Lung (tissue), 13 donors: ENCODE results near the gene KANTR. TPM values are rescaled to one million over a fixed set of nuclear protein-coding genes. Genes with fewer than 3 reads are reported as not detected.

ENCODE experiments used
- ATAC-seq: fragments of 200-7000 bp; cut with Tn5 transposase; one replicate; pipeline ENCODE4 v1.9.1; 2020; ENCODE audit warnings: moderate number of reproducible peaks; ENCODE audit not compliant: insufficient read depth, low FRiP score
- DNase-seq, 3 donors: peaks; one replicate each; pipeline ENCODE4 v3.0.0-alpha.2; 2013 to 2017
- H3K27ac ChIP-seq, 2 donors: one replicate each; pipeline ENCODE4 v1.5.1; 2013; ENCODE audit warnings: mild to moderate bottlenecking in 2 of 2, moderate library complexity in 2 of 2, control low read depth in 1 of 2, inconsistent platforms in 1 of 2, low read depth in 1 of 2, low read length in 1 of 2
- H3K27me3 ChIP-seq, 3 donors: one replicate each; pipeline ENCODE4 v1.5.1; 2013; ENCODE audit warnings: low read length in 2 of 3; ENCODE audit not compliant: control insufficient read depth in 3 of 3, insufficient read depth in 3 of 3
- H3K36me3 ChIP-seq, 4 donors: one replicate each; pipeline ENCODE4 v1.5.1; 2013; ENCODE audit warnings: low read length in 4 of 4, mild to moderate bottlenecking in 1 of 4, moderate library complexity in 1 of 4; ENCODE audit not compliant: control insufficient read depth in 4 of 4, insufficient read depth in 4 of 4
- H3K4me1 ChIP-seq, 5 donors: one replicate each; pipeline ENCODE4 v1.5.1; 2013; ENCODE audit warnings: low read length in 5 of 5, mild to moderate bottlenecking in 2 of 5, moderate library complexity in 1 of 5; ENCODE audit not compliant: control insufficient read depth in 5 of 5, insufficient read depth in 5 of 5
- H3K4me3 ChIP-seq: one replicate; pipeline ENCODE4 v1.5.1; 2013; ENCODE audit warnings: mild to moderate bottlenecking, control low read depth, moderate library complexity
- H3K9ac ChIP-seq, 2 donors: one replicate each; pipeline ENCODE4 v1.5.1; 2013; ENCODE audit warnings: low read length in 2 of 2, control low read depth in 1 of 2; ENCODE audit not compliant: insufficient read depth in 1 of 2
- H3K9me3 ChIP-seq, 4 donors: one replicate each; pipeline ENCODE4 v1.5.1; 2013; ENCODE audit warnings: low read length in 3 of 4, mild to moderate bottlenecking in 1 of 4, moderate library complexity in 1 of 4; ENCODE audit not compliant: control insufficient read depth in 4 of 4, insufficient read depth in 3 of 4
- WGBS, 2 donors: extraction: QIAGEN DNeasy Blood & Tissue Kit; methylation state at CpG; one replicate each; pipeline ENCODE4 v1.1.7; 2013; 5-methylcytosine and 5-hydroxymethylcytosine counted together
- polyA plus RNA-seq, 2 donors: library from polyadenylated mRNA; stranded (reverse); fragments of 200-250 nt; gene quantifications; one replicate each; pipeline ENCODE4 v1.2.1, GENCODE V29; 2013
- small RNA-seq: library from RNA; depleted of rRNA; stranded (forward); fragments of <200 nt; gene quantifications from one replicate; pipeline ENCODE3, GENCODE V24; 2014; ENCODE audit warnings: low replicate concordance
- total RNA-seq, 2 donors: library from RNA; depleted of rRNA in 1 of 2; stranded (reverse); fragments of >200 nt in 1 of 2; gene quantifications; one replicate each; pipeline ENCODE4 v1.2.1, GENCODE V29; 2014 to 2021
- TF ChIP-seq, protein P1 (sequence below): IDR thresholded peaks from 2 replicates; pipeline ENCODE4 v1.5.1; 2012; ENCODE audit warnings: mild to moderate bottlenecking; ENCODE audit errors: control extremely low read depth, extremely low read depth
- donor health status: control.
- donor health status: control.
- donor health status: Bipolar disorder and iron deficiency.
- donor health status: healthy.
- donor health status: DM: yes; HTN: yes; CAD: no.

Gene KANTR
- total and polyA plus RNA-seq, 4 donors = 1.4 to 30.5 (median 9.7) TPM

DNA sequence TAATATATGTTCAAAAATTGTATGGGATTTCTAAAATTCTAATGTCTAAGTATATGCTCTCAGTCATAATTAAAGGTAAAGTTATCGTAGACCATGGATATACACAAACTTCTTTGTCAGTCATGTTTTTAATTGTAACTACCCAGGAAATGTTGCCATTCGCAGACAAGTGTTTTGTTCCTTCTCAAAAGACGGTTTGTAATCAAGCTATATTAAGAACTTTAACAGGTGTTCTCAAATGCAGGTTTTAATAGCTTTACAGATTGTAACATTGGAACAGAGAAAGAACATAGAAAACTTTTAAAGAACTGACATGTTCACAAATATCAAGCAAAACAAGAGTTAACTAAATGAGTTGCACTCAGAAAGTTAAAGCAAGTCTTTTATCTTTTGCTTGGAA is 72.2 kb downstream of the KANTR start:
- peaks cover 0 to 1% (median 0%) of the 10 kb centered on the region in 4 donors for H3K36me3 ChIP-seq
- H3K4me1 ChIP-seq = peaks cover 0 to 6% (median 0%) of the 10 kb centered on the region in 5 donors
- no peak overlapping the region for H3K9ac ChIP-seq
- 66 to 92% methylated on average over 3 of the region's 3 CpGs for WGBS, 2 donors
- peaks cover 0 to 18% (median 10%) of the 10 kb centered on the region in 3 donors for H3K27me3 ChIP-seq
- H3K9me3 ChIP-seq = no peaks in the 10 kb centered on the region
- H3K4me3 ChIP-seq = no peak overlapping the region
- ATAC-seq (no peak), DNase-seq (no peak)
- TF ChIP-seq, protein P1, sequence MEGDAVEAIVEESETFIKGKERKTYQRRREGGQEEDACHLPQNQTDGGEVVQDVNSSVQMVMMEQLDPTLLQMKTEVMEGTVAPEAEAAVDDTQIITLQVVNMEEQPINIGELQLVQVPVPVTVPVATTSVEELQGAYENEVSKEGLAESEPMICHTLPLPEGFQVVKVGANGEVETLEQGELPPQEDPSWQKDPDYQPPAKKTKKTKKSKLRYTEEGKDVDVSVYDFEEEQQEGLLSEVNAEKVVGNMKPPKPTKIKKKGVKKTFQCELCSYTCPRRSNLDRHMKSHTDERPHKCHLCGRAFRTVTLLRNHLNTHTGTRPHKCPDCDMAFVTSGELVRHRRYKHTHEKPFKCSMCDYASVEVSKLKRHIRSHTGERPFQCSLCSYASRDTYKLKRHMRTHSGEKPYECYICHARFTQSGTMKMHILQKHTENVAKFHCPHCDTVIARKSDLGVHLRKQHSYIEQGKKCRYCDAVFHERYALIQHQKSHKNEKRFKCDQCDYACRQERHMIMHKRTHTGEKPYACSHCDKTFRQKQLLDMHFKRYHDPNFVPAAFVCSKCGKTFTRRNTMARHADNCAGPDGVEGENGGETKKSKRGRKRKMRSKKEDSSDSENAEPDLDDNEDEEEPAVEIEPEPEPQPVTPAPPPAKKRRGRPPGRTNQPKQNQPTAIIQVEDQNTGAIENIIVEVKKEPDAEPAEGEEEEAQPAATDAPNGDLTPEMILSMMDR = no peak
- H3K27ac ChIP-seq = no peak overlapping the region

DNA sequence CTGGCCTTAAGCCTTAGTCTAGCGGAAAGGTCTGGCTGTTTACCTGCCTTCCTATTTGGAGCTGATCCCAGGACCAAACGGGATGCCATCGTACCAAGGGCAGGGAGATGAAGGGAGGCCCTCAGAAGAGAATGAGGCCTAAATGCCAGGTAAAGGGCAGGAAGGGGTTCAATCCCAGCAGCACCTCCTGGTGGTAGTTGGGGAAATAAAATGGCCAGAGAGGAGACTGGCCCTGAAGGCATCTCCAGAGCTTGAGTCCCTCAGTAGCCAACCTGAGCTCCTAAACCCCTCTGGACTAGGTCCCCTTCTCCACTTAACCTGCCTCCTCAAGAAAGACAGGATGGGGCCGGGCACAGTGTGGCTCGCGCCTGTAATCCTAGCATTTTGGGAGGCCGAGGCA is 77.4 kb downstream of the KANTR start:
- no peak for ATAC-seq
- H3K4me1 ChIP-seq = no peaks in the 10 kb centered on the region
- DNase-seq = no peak
- no peak overlapping the region for H3K27ac ChIP-seq
- H3K9ac ChIP-seq = no peak overlapping the region
- H3K4me3 ChIP-seq = no peak overlapping the region
- H3K27me3 ChIP-seq = peaks cover 0 to 4% (median 0%) of the 10 kb centered on the region in 3 donors
- peaks cover 0 to 6% (median 2%) of the 10 kb centered on the region in 4 donors for H3K9me3 ChIP-seq
- H3K36me3 ChIP-seq = peaks cover 0 to 5% (median 5%) of the 10 kb centered on the region in 4 donors
- 95 to 96% methylated on average over 7 of the region's 7 CpGs for WGBS, 2 donors
- TF ChIP-seq, protein P1 = no peak

Small RNAs within 50 kb of the gene (small RNA-seq; reads per million reads assigned to genes)
- gene AL139396.1 = not detected
- not detected for gene AL591212.2

Other genes with a start within 250 kb of the KANTR start
- gene XAGE3, start 226.1 kb upstream of the KANTR start, total RNA-seq = not detected
- under 1 TPM in 1 of 2 donors, not detected in 1; 0.14 TPM for gene XAGE3, start 226.1 kb upstream of the KANTR start, polyA plus RNA-seq
- gene FAM156B, start 196.8 kb upstream of the KANTR start, total RNA-seq = 10 to 100 TPM; 19.8 to 21.2 TPM
- gene FAM156B, start 196.8 kb upstream of the KANTR start, polyA plus RNA-seq = 10 to 100 TPM; 17.3 to 34.2 TPM
- gene FAM156A, start 135.6 kb upstream of the KANTR start, total RNA-seq = 10 to 100 TPM; 18.9 to 21.4 TPM
- gene FAM156A, start 135.6 kb upstream of the KANTR start, polyA plus RNA-seq = 10 to 100 TPM; 14.0 to 16.1 TPM
- 1 to 10 TPM; 3.1 to 4.6 TPM for gene GPR173, start 45.4 kb upstream of the KANTR start, total RNA-seq
- gene GPR173, start 45.4 kb upstream of the KANTR start, polyA plus RNA-seq = under 1 TPM; 0.94 to 0.96 TPM
- 10 to 100 TPM; 20.8 to 44.0 TPM for gene TSPYL2, start 11.8 kb upstream of the KANTR start, total RNA-seq
- gene TSPYL2, start 11.8 kb upstream of the KANTR start, polyA plus RNA-seq = 10 to 100 TPM; 29.5 to 66.2 TPM
- 100 to 1,000 TPM; 112 TPM for gene KDM5C, start 131.1 kb downstream of the KANTR start, total RNA-seq
- gene KDM5C, start 131.1 kb downstream of the KANTR start, polyA plus RNA-seq = 10 to 100 TPM; 36.1 to 44.9 TPM
- 10 to 100 TPM; 10.3 to 24.5 TPM for gene IQSEC2, start 187.4 kb downstream of the KANTR start, total RNA-seq
- gene IQSEC2, start 187.4 kb downstream of the KANTR start, polyA plus RNA-seq = 10 to 100 TPM in 1 of 2 donors, 1 to 10 TPM in 1; 9.0 to 24.6 TPM